Measurements from ENCODE around the gene PSMG3.

Gene PSMG3

DNA sequence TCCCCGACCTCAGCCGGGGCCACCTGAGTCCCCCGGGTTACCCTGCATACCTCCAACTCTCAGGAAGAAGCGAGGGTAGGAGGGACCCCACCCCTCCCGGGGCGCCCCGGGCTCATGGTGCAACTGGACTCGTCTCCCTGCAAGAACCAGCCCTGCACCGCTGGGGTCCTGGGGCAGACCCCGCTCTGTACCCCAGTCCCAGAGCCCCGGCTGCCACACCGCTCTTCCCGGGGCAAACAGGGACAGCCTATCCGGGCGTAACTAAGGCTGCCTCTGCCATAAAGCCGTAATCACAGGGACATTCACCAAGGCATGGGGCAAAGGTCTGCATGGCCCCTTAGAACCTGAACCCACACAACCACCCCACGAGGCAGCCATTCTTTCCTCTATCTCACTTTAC lies 46.0 kb downstream of the PSMG3 start:
- no peaks in the 10 kb centered on the region for H3K27me3 ChIP-seq (ENCODE audit: low read length)
- H3K4me2 ChIP-seq (ENCODE audit: low read depth, low read length, poor library complexity, severe bottlenecking) = no peak overlapping the region
- H3K9me3 ChIP-seq (ENCODE audit: insufficient read depth, low read length) = no peaks in the 10 kb centered on the region
- no peaks in the 10 kb centered on the region for H3K36me3 ChIP-seq (ENCODE audit: low read length)
- H3K4me3 ChIP-seq (ENCODE audit: insufficient read depth, low read length, poor library complexity, severe bottlenecking) = no peak overlapping the region
- no peaks in the 10 kb centered on the region for H3K9me2 ChIP-seq (replicated peaks; ENCODE audit: insufficient read depth, low read length)
- no peak overlapping the region for H3K27ac ChIP-seq (ENCODE audit: low read depth, low read length)
- no peaks in the 10 kb centered on the region for H3F3A ChIP-seq (ENCODE audit: insufficient read depth)
- H3K9ac ChIP-seq (ENCODE audit: low read length) = no peak overlapping the region
- no peaks in the 10 kb centered on the region for H3K79me2 ChIP-seq (ENCODE audit: insufficient read depth, low read length)
- H4K20me1 ChIP-seq (ENCODE audit: low read depth, low read length) = no peaks in the 10 kb centered on the region
- TF ChIP-seq, protein P1, sequence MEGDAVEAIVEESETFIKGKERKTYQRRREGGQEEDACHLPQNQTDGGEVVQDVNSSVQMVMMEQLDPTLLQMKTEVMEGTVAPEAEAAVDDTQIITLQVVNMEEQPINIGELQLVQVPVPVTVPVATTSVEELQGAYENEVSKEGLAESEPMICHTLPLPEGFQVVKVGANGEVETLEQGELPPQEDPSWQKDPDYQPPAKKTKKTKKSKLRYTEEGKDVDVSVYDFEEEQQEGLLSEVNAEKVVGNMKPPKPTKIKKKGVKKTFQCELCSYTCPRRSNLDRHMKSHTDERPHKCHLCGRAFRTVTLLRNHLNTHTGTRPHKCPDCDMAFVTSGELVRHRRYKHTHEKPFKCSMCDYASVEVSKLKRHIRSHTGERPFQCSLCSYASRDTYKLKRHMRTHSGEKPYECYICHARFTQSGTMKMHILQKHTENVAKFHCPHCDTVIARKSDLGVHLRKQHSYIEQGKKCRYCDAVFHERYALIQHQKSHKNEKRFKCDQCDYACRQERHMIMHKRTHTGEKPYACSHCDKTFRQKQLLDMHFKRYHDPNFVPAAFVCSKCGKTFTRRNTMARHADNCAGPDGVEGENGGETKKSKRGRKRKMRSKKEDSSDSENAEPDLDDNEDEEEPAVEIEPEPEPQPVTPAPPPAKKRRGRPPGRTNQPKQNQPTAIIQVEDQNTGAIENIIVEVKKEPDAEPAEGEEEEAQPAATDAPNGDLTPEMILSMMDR (IDR thresholded peaks at IDR 0.05; ENCODE audit: insufficient read depth, low read length, poor library complexity, severe bottlenecking) = no peak
- TF ChIP-seq EZH2phosphoT487 (conservative IDR thresholded peaks at IDR 0.05; ENCODE audit: low read length) = no peak
- no peak overlapping the region for H2AFZ ChIP-seq (ENCODE audit: low read depth, low read length, severe bottlenecking)

DNA sequence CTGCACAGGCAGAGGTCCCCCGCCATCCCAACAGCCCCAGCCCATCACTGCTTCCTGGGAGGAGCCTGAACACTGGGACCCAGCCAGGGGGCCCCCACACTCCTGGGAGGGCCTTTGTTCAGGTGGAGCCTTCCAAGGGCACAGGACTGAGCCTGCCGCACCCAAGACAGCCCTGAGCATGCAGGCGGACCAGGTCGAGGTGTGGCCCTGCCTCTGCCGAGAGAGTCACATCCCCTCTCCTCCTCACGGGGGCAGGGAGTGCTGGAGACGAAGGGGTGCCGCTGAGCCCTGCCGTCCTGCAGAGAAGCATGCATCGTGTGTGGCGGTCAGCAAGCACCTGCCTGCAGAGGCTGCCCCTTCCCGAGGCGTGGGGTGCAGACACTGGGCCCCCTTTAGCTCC lies 46.6 kb downstream of the PSMG3 start:
- no peak overlapping the region for H2AFZ ChIP-seq (ENCODE audit: low read depth, low read length, severe bottlenecking)
- no peaks in the 10 kb centered on the region for H3K27me3 ChIP-seq (ENCODE audit: low read length)
- H4K20me1 ChIP-seq (ENCODE audit: low read depth, low read length) = no peaks in the 10 kb centered on the region

DNA sequence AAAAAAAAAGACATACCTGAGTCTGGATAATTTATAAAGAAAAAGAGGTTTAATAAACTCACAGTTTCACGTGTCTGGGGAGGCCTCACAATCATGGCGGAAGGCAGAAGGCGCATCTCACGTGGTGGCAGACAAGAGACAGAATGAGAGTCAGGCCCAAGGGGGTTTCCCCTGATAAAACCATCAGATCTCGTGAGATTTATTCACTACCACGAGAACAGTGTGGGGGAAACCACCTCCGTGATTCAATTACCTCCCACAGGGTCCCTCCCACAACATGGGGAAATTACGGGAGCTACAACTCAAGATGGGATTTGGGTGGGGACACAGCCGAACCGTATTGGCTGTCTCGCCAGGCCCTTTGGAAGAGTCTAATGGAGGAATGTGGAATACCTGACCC lies 48.4 kb downstream of the PSMG3 start:
- Histone ChIP-seq H3K36me3 (ENCODE audit: low read length) (no peaks in the 10 kb centered on the region), H3K27me3 (ENCODE audit: low read length) (no peaks in the 10 kb centered on the region), H3K9ac (ENCODE audit: low read length) (no peak overlapping the region), H3K9me3 (ENCODE audit: insufficient read depth, low read length) (no peaks in the 10 kb centered on the region), H3K9me2 (replicated peaks; ENCODE audit: insufficient read depth, low read length) (no peaks in the 10 kb centered on the region), H3K79me2 (ENCODE audit: insufficient read depth, low read length) (no peaks in the 10 kb centered on the region), H3K27ac (ENCODE audit: low read depth, low read length) (no peak overlapping the region), H3K4me2 (ENCODE audit: low read depth, low read length, poor library complexity, severe bottlenecking) (no peak overlapping the region), H3K4me3 (ENCODE audit: insufficient read depth, low read length, poor library complexity, severe bottlenecking) (no peak overlapping the region), H2AFZ (ENCODE audit: low read depth, low read length, severe bottlenecking) (no peak overlapping the region), H3F3A (ENCODE audit: insufficient read depth) (no peaks in the 10 kb centered on the region), H4K20me1 (ENCODE audit: low read depth, low read length) (no peaks in the 10 kb centered on the region)
- TF ChIP-seq, protein P1 (IDR thresholded peaks at IDR 0.05; ENCODE audit: insufficient read depth, low read length, poor library complexity, severe bottlenecking) = no peak
- TF ChIP-seq EZH2phosphoT487 (conservative IDR thresholded peaks at IDR 0.05; ENCODE audit: low read length) = no peak

More for the DNA sequence above, 46.6 kb downstream of the PSMG3 start:
- Histone ChIP-seq H3K27ac (ENCODE audit: low read depth, low read length) (no peak overlapping the region), H3K4me2 (ENCODE audit: low read depth, low read length, poor library complexity, severe bottlenecking) (no peak overlapping the region), H3K79me2 (ENCODE audit: insufficient read depth, low read length) (no peaks in the 10 kb centered on the region), H3K9me3 (ENCODE audit: insufficient read depth, low read length) (no peaks in the 10 kb centered on the region), H3F3A (ENCODE audit: insufficient read depth) (no peaks in the 10 kb centered on the region), H3K36me3 (ENCODE audit: low read length) (no peaks in the 10 kb centered on the region), H3K9ac (ENCODE audit: low read length) (no peak overlapping the region), H3K9me2 (replicated peaks; ENCODE audit: insufficient read depth, low read length) (no peaks in the 10 kb centered on the region), H3K4me3 (ENCODE audit: insufficient read depth, low read length, poor library complexity, severe bottlenecking) (no peak overlapping the region)
- TF ChIP-seq, protein P1 (IDR thresholded peaks at IDR 0.05; ENCODE audit: insufficient read depth, low read length, poor library complexity, severe bottlenecking) = no peak
- TF ChIP-seq EZH2phosphoT487 (conservative IDR thresholded peaks at IDR 0.05; ENCODE audit: low read length) = no peak
